Colonic mucosa (tissue), 4 donors: ENCODE measurements around the gene NAIP. TPM values are rescaled to one million over a fixed set of nuclear protein-coding genes. Genes with fewer than 3 reads are reported as not detected.
"Not testable (repeated sequence)": the region's sequence is repeated elsewhere in the genome, so short reads cannot be mapped to it uniquely, and the experiment has no call there.

Source experiments
- DNase-seq: peaks from one replicate; pipeline ENCODE4 v3.0.0-alpha.2; 2020
- H3K27ac ChIP-seq: fragments of 200-600 bp; one replicate; pipeline ENCODE4 v1.8.0; 2021
- H3K27me3 ChIP-seq: fragments of 200-600 bp; one replicate; pipeline ENCODE4 v1.8.0; 2021
- H3K36me3 ChIP-seq: fragments of 200-600 bp; one replicate; pipeline ENCODE4 v1.8.0; 2021
- H3K4me1 ChIP-seq: fragments of 200-600 bp; one replicate; pipeline ENCODE4 v1.8.0; 2021; ENCODE audit warnings: mild to moderate bottlenecking
- H3K4me3 ChIP-seq: fragments of 200-600 bp; one replicate; pipeline ENCODE4 v1.8.0; 2021
- H3K9ac ChIP-seq, 2 donors: one replicate each; pipeline ENCODE4 v1.7.0; 2013; ENCODE audit warnings: control low read depth in 2 of 2, low read depth in 2 of 2, low read length in 2 of 2
- H3K9me3 ChIP-seq: fragments of 200-600 bp; one replicate; pipeline ENCODE4 v1.8.0; 2021
- CTCF ChIP-seq: fragments of 200-600 bp; IDR thresholded peaks from one replicate; pipeline ENCODE4 v1.8.0; 2022; ENCODE audit warnings: antibody characterized with exemption, mild to moderate bottlenecking
- intact Hi-C: fragments of 100-400 bp; cut with DNase I; formaldehyde crosslinking; loops from one replicate; pipeline ENCODE4 v1.14.1; 2022
- total RNA-seq, 2 donors: library from RNA; stranded (reverse); fragmentation: NEBNext Ultra II Directional in 1 of 2; extraction: Animal tissue kit (Norgen Biotek cat#: 25700) in 1 of 2; gene quantifications; one replicate each; pipeline ENCODE4 v1.2.1, GENCODE V29; 2021
- donor health status: healthy.
- donor health status: DM: no; HTN: no; CAD: no.
- donor health status: DM: no; HTN: no; CAD: no.

Gene NAIP
- total RNA-seq, 2 donors from 2014 or later = 7.7 to 10.4 TPM

GRCh38 chr5:71014176-71014575 is 11.0 kb downstream of the NAIP start:
- Histone ChIP-seq H3K4me1 (no peaks in the 10 kb centered on the region), H3K27ac (no peak overlapping the region), H3K4me3 (no peak overlapping the region), H3K36me3 (no peaks in the 10 kb centered on the region), H3K9me3 (no peaks in the 10 kb centered on the region), H3K9ac (no peak overlapping the region), H3K27me3 (no peaks in the 10 kb centered on the region)
- intact Hi-C loops = no loop called here
- TF ChIP-seq CTCF = no peak
- DNase-seq = no peak

- TF ChIP-seq CTCF = no peak
- DNase-seq = no peak
- Histone ChIP-seq H3K9ac (no peak overlapping the region), H3K27me3 (no peaks in the 10 kb centered on the region), H3K4me1 (no peaks in the 10 kb centered on the region), H3K9me3 (no peaks in the 10 kb centered on the region), H3K27ac (no peak overlapping the region), H3K4me3 (no peak overlapping the region), H3K36me3 (no peaks in the 10 kb centered on the region)
- intact Hi-C loops = no loop called here
Measured at GRCh38 chr5:71013575-71013974, 11.6 kb downstream of the NAIP start.

- Histone ChIP-seq H3K9ac (no peak overlapping the region), H3K9me3 (no peaks in the 10 kb centered on the region), H3K4me1 (no peaks in the 10 kb centered on the region), H3K36me3 (no peaks in the 10 kb centered on the region), H3K27me3 (no peaks in the 10 kb centered on the region), H3K27ac (no peak overlapping the region), H3K4me3 (no peak overlapping the region)
- DNase-seq = no peak
- no peak for TF ChIP-seq CTCF
- intact Hi-C loops = no loop called here
Measured at GRCh38 chr5:71011194-71011792, 13.8 kb downstream of the NAIP start.

GRCh38 chr5:71006983-71007382 is 18.2 kb downstream of the NAIP start:
- H3K27me3 ChIP-seq, H3K4me3 ChIP-seq, H3K9me3 ChIP-seq, intact Hi-C loops, H3K4me1 ChIP-seq, H3K36me3 ChIP-seq, DNase-seq, H3K9ac ChIP-seq, H3K27ac ChIP-seq: not testable (repeated sequence)

GRCh38 chr5:70984882-70985281 is 40.3 kb downstream of the NAIP start:
- not testable (repeated sequence) for H3K36me3 ChIP-seq, H3K27ac ChIP-seq

GRCh38 chr5:70967220-70967619 is 57.9 kb downstream of the NAIP start:
- DNase-seq, H3K9ac ChIP-seq, H3K27me3 ChIP-seq, H3K27ac ChIP-seq, H3K4me3 ChIP-seq, intact Hi-C loops, H3K4me1 ChIP-seq, H3K36me3 ChIP-seq, H3K9me3 ChIP-seq: not testable (repeated sequence)

More at GRCh38 chr5:70984882-70985281, 40.3 kb downstream of the NAIP start:
- H3K27me3 ChIP-seq, H3K9ac ChIP-seq, DNase-seq, H3K9me3 ChIP-seq, intact Hi-C loops, H3K4me1 ChIP-seq, H3K4me3 ChIP-seq: not testable (repeated sequence)

GRCh38 chr5:70964531-70964930 is 60.6 kb downstream of the NAIP start:
- H3K4me1 ChIP-seq, H3K27ac ChIP-seq, H3K36me3 ChIP-seq, H3K9me3 ChIP-seq, H3K27me3 ChIP-seq, H3K9ac ChIP-seq, H3K4me3 ChIP-seq, intact Hi-C loops, DNase-seq: not testable (repeated sequence)

GRCh38 chr5:70953068-70953467 is 72.1 kb downstream of the NAIP start:
- H3K9me3 ChIP-seq, H3K36me3 ChIP-seq, H3K27ac ChIP-seq, H3K4me3 ChIP-seq, H3K4me1 ChIP-seq, H3K9ac ChIP-seq, intact Hi-C loops, H3K27me3 ChIP-seq, DNase-seq: not testable (repeated sequence)

GRCh38 chr5:70932560-70932959 is 92.6 kb downstream of the NAIP start:
- H3K9me3 ChIP-seq, intact Hi-C loops, H3K27me3 ChIP-seq, DNase-seq, H3K4me1 ChIP-seq, H3K27ac ChIP-seq, H3K4me3 ChIP-seq, H3K9ac ChIP-seq, H3K36me3 ChIP-seq: not testable (repeated sequence)

- DNase-seq, H3K27me3 ChIP-seq, intact Hi-C loops, H3K4me3 ChIP-seq, H3K9ac ChIP-seq, H3K9me3 ChIP-seq, H3K4me1 ChIP-seq, H3K27ac ChIP-seq, H3K36me3 ChIP-seq: not testable (repeated sequence)
Measured at GRCh38 chr5:70931709-70932368, 93.3 kb downstream of the NAIP start.

- not testable (repeated sequence) for DNase-seq
Measured at GRCh38 chr5:70925211-70925562, 100.0 kb downstream of the NAIP start.

More at GRCh38 chr5:70925211-70925562, 100.0 kb downstream of the NAIP start:
- intact Hi-C loops, H3K4me3 ChIP-seq, H3K9me3 ChIP-seq, H3K27ac ChIP-seq, H3K36me3 ChIP-seq, H3K9ac ChIP-seq, H3K27me3 ChIP-seq, H3K4me1 ChIP-seq: not testable (repeated sequence)
